ENCODE data around the gene DENND1C.
A peak's percentile ranks its signal among the peaks of the same experiment; 100 is the strongest.

The DENND1C gene

GRCh38 chr19:6425732-6426620 lies 55.6 kb downstream of the DENND1C start:
- DNase-seq (ENCODE audit: low read depth in 2 of 3, low spot score in 1 of 3), result no peak

DNA sequence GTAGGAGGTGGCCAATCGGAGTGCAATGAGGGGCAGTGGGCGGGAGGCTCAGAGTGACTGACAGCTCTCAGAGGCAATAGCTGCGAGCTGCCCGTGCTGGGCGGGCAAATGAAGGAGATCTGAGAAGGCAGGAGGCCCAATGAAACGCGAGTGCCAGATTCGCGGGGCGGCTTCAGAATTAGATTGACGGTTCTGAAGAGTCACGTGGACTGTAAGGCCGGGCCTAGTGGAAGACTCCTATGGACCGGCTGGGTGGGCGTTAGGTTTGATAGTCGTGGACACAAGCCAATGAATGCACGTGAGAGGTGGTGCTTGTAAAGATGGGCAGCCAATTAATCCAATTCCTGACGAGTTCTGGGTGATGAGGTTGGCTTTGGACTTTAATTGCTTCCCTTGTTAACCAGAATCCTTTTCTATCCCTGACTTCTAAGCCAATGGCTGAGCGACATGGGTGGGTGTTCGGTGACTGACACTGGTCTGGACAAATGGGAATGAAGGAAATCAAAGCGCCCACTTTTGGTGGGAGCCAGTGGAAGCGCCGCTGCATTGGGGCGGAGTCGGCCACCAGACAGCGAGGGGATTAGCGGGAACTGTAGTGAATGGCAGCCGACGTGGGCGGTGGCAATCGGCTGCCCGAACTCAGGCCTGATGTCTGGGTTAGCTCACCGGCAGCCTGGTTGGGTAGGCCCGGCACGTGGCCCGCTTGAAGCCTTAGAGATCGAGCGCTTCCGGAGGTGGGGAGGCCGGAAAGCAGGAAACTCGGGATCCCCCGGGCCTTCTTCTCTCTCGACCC lies 56.5 kb downstream of the DENND1C start:
- peak; percentile 99 to 100 (median 99) for DNase-seq (ENCODE audit: low read depth in 2 of 3, low spot score in 1 of 3)

- DNase-seq (ENCODE audit: low read depth in 2 of 3, low spot score in 1 of 3), result peak in 1 of 3 donors; percentile 18
Observed at GRCh38 chr19:6424195-6424938, 57.2 kb downstream of the DENND1C start, which contains the start of gene KHSRP. KHSRP (minus strand) TSS chr19:6424811; CDS start chr19:6424701, 110 bp downstream.

DNA sequence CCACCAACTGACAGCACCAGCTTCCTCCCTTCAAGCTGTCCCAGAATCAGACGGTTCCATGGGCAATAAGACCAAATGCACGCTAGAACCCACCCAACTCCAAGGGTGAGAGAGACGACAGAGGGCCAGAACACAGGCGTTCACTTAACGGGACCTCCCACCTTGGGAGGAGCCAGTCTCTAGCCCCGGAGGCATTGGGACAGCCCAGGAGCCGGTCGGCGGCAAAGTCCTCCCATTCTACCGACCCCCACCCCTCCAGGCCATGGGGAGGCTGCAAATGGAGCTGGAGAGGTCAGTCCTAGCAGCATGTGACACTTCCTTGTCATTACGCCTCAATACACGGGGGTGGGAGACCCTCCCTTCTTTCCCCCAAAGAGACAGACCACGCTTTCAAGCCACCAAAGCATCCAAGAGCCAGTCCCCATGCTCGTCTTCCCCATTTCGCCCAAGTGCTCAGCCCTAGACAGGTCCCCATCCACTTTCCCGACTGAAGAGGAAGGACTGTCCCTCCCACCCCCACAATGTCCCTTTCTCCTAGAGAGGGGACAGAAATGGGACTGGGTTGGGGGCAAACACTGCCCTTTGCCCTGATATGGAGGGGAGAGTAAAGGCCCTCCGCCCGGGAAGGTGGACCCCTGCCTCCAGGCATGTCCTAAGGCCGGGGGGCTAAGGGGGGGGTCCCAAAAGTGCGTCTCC lies 57.9 kb downstream of the DENND1C start:
- peak in 1 of 3 donors; percentile 31 for DNase-seq (ENCODE audit: low read depth in 2 of 3, low spot score in 1 of 3)

- no peak for DNase-seq (ENCODE audit: low read depth in 2 of 3, low spot score in 1 of 3)
Observed at GRCh38 chr19:6421075-6422014, 60.2 kb downstream of the DENND1C start.

DNA sequence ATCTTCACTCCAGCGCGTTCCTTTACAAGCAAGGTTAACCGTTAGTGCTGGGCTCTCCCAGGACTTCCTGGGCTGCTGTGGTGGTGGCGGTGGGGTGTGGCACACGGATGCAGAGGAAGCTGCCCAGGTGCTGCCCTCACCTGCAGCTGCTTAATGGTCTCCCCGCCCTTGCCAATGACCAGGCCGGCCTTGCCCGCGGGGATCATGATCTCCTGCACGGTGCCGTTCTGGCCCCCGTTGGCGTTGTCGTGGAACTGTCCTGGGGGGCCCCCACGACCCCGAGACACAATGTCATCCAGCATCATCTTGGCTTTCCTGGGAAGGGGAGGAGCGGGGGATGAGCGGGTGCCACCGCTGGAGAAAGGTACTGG lies 63.0 kb downstream of the DENND1C start:
- no peak for DNase-seq (ENCODE audit: low read depth in 2 of 3, low spot score in 1 of 3)

GRCh38 chr19:6417713-6418561 lies 63.6 kb downstream of the DENND1C start:
- DNase-seq (ENCODE audit: low read depth in 2 of 3, low spot score in 1 of 3), result no peak
